NOMO-1 treated with dmso at 0.1 percent for 144 hours (cell line): ENCODE results near the gene TMC1.

Experiments
- DNase-seq: peaks from one replicate; lab custom pipeline; 2025; ENCODE audit not compliant: unreplicated experiment; lab: John Stamatoyannopoulos, UW

Gene TMC1

DNA sequence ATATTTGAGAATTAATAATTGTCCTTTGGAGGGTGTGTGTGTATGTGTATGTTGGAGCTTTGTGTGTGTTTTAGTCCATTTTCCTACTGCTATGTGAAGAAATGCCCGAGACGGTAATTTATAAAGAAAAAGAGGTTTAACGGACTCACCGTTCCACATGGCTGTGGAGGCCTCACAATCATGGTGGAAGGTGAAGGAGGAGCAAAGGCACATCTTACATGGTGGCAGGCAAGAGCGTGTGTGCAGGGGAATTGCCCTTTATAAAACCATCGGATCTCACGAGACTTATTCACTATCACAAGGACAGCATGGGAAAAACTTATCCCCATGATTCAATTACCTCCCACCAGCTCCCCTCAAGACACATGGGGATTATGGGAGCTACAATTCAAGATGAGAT, 44.1 kb downstream of the TMC1 start:
- DNase-seq, result no peak

- DNase-seq, result no peak
Observed at GRCh38 chr9:72574156-72574810, 52.9 kb downstream of the TMC1 start.

DNA sequence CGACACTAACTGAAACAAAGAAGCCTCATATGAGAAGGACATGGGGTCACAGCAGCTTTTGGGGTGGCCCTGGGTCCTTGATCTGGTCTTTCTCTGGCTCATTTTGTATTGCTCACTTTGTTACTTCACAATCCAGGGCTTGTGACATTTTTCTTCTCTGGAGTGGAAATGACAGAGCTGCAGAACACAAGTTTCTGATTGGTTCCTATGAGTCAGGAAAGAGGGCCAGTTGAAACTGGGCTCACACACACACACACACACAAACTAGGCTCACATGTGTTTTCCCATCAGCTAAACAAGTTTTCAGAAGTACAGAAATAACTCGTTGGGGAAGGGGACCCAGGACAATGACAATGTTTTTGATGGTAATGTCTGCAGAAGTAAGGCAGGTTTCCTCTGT, 54.3 kb downstream of the TMC1 start:
- no peak for DNase-seq

- no peak for DNase-seq
Observed at GRCh38 chr9:72576087-72576486, 54.7 kb downstream of the TMC1 start.

DNA sequence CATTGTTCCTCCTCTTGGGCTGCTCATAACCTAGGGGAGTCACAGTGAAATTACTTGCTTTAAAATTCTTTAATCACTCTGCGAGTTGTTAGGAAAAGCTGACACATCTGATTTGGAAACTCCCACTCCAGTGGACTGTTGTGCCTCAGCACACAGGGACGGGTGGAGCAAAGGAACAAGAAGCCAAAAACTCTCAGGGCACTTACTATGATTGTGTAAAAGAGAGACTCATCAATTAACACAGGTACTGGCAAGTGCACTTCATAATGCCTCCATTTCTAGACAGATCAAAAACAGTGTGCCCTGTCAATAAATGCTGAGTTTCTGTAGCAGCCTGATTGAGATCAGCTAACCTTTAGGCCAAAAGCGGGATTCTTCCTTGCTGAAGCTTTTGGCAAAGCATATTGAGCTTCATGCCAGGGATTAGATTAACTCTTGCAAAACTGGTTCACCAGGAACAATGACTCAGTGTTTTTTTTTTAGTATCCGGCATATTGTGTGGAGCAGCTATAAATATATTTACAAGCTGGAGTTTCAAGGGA, 55.9 kb downstream of the TMC1 start:
- DNase-seq, result no peak

DNA sequence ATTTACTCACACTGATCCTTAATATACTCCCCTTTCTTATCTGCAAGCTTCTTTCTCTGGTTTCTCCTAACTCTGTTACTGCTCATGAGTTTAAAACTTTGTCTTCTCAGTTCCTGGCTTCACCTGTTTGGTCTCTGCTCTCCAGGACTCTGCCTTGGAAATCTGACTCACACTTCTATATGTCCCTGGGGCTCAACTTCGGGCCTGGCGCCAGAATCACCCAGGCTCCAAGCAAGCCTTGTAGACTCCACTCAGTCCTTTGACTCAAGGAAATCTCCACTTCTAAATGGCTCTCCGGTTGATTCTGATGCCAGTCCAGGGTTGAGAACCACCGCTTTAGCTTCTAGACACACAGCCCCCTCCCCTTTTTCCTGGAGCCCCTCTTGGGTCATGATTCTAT, 57.8 kb downstream of the TMC1 start:
- DNase-seq, result no peak

- DNase-seq, result no peak
Observed at GRCh38 chr9:72579880-72580550, 58.6 kb downstream of the TMC1 start.

DNA sequence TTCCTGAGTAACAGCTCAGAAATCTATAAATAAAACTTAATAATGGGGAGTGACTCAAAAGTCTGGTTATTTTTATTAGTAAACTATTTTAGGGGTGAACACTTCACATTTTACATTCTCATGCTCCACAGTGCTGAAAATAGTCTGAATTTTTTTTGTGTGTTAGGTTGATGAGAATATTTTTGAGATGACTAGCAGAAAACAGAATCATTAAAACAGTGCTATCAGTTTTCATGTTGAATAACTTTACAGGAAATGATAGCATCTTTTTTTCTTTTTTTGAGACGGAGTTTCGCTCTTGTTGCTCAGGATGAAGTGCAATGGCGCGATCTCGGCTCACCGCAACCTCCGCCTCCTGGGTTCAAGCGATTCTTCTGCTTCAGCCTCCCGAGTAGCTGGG, 60.3 kb downstream of the TMC1 start:
- no peak for DNase-seq

GRCh38 chr9:72583370-72583769, 62.0 kb downstream of the TMC1 start:
- DNase-seq, result no peak

DNA sequence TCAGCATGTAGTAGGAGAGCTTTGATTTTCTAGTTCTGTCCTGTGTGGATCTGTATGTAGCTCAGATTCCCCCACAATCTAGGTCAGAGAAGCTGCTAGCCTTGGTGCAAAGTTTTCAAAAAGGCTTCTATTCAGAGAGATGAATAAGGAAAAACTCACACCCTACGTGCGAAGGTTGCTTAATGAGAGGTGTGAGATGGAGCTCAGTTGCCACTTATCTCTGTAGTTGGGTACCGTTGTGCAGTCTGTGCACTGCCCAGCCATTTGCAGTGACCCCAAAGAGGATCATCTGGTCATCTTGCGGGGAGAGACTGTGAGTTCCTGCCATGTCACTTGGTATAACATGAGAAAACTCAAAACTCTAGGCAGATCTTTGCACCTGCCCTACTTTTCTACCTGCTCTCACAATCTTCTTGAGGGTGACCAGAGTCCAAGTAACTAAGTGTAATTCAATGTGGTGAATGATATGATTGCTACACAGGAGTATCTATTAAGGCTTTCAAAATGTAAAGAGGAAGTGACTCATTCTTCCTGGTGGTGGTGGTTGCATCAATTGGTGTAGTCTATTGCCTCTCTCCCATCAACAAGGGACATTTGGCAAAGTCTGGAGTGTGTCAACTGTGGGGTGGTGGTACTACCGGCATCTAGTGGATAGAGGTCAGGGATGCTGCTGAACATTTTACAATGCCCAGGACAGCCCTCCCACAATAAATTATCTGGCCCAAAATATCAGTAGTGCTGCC, 65.2 kb downstream of the TMC1 start:
- DNase-seq, result peak; percentile 76

GRCh38 chr9:72588336-72588735, 66.9 kb downstream of the TMC1 start:
- DNase-seq, result no peak

DNA sequence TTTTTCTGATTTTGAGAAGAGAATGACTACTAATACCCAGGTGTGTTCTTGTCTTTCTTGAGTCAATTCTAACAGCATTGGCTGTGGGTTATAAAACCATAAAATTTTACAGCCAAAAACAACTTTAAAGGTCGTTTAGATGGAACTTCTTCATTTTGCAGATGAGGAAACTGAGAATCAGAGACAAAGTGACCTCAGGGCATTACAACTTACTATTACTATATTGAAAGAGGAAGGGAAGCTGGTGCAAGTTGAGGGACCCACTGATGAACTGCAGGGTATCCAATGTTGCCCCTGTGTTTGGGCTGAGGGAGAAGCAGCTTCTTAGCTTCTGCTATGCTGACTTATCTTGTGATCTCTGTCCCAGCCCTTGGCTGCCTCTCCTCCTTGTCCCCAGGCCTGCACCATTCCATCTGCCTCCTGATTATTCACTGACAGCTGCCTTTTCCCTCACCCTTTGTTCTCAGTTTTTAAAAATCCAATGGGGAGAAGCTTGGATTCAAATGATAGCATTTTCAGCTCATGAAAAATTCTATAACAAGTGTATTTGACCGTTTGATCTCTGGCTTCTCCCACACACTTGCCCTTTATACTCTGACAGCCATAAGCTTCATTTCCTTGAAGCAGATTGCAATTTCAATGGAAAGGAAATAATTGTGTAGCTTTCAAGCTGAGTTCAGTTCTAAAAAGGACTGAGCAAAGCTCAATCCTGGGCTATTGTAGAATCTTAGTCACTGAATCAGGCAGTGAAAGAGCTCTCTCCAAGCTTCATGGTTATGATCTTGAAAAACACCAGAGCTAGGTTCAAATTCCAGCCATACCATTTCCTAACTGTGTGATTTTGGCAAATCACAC, 68.5 kb downstream of the TMC1 start:
- no peak for DNase-seq

DNA sequence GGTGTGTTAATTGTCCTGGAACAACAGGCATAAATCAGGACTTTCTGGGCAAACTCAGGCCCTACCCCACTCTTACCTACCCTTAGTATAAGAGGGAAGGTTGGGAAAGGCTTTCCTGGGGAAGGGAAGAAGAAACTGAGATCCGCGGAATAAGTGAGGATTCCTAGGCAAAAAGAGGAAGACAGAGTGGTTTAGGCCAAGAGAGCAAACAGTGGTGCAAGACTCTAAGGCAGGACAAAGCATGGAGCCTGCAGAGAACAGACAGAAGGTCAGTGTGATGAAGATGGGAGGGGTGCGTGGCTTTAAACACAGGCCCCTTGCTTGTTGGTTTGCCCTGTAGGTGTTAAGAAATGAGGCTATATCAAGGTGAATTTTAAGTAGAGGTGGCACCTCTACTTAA, 69.4 kb downstream of the TMC1 start:
- DNase-seq, result no peak

DNA sequence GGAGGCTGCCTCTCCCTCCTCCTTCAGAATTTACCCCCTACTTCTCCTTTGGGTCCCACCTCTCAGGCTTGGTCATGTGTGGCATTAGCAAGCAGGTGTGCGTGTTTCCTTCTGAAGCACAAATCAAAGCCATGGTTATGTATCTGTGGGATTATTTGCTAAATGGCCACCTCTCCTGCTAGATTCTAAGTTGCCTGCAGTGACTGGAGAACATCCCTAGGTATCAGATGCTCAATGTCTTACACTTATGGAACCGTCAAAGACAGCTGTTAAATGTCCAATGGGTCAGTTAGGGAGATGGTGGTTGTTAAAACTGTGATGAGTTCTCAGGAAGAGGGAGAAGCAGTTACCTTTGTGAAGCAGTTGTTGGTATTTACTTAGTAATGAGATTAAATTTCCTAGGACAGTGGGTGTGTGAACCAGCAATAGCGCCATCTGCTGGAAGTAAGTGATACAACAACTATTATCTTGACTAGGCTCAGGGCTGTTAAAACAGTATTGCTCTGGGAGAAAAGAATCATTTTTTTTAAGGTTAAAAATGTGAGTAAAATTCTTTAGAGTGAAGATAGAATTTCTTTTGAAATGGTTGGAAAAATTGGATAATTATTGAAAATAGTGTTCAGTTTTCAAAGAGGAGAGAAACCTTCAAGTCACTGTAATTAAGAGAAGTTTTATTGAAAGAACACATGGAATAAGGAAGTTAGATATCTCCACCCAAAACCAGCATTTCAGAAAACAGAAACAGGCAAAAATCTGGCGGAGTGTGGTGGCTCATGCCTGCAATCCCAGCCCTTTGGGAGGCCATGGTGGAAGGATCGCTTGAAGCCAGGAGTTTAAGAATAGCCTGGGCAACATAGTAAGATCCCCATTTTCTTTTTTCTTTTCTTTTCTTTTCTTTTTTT, 71.3 kb downstream of the TMC1 start:
- peak; percentile 19 for DNase-seq

DNA sequence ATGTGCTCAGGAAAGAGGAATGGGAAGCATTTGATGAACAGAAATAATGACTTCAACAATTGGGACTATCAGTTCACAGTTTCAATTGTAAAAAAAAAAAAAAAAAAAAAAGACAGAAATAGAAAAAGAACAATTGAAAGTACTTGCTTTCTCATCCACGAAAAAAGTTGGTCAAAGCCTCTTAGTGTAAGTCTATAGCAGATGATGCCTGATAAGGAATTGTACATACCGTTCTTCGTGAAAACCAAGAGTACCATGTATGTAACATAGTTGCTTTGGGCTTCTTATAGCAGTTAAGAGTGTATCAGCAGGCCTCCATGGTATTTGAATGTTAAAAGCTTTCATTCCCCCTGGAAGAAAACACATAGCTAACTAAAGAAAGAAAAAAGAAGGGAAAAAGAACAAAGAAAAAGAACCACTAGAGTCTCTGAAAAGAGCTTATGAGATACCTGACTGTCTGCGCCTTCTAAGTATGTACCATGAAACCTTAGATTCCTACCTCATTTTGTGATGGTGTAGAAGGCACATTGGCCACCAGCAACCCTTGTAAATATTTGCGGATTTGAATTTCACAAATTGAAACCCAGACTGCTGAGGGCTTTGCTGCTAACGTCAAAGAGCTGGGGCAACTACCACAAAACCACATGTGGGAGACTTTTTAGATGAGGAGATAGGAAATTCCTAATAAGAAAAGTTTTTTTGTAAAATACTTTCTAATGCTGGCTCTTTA, 75.2 kb downstream of the TMC1 start:
- no peak for DNase-seq

DNA sequence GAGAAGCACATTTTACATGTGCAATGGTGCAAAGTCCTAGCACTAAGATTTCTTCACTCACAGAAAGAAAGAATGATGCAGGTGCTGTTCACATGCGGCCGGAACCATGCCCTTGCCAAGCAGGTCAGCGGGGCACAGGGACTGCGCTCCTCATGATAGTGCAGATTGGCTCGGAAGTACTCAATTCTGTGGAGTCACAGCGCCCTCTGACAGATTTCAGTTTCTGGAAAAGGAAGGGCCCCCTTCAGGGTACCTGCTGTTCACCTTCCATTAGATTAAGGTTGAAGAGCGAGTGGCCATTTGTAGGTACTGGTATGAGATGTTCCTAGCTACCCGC, 75.7 kb downstream of the TMC1 start:
- DNase-seq, result no peak

DNA sequence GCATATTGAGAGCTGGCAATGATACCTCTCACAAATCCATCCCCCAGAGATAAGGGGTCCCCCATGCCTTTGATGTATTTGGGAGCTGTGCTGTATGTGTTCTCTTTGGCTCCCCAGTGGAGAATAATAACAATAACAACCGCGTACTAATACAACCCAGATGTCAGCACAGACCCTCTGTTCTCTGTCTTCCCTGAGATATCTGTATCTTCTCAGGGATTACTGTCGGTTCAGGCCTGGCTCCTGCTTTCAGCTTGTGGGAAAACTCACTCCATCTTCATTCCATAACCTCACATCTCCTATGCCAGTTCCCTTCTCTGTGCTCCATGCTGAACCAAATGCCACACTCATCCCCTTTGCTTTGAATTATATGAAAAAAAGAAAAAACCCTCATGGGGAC, 76.2 kb downstream of the TMC1 start:
- DNase-seq, result no peak

GRCh38 chr9:72598639-72599038, 77.2 kb downstream of the TMC1 start:
- DNase-seq, result no peak

GRCh38 chr9:72599874-72600534, 78.6 kb downstream of the TMC1 start:
- DNase-seq, result no peak
